GM18909 (cell line): Measurements from ENCODE around the gene GOLGA6L22.
"Not testable (repeated sequence)": the region's sequence is repeated elsewhere in the genome, so short reads cannot be mapped to it uniquely, and the experiment has no call there.

Experiments
- ATAC-seq: cut with Tn5 transposase; IDR thresholded peaks from one replicate; pipeline ENCODE4 v1.9.1; 2021; ENCODE audit warnings: mild to moderate bottlenecking; ENCODE audit not compliant: unreplicated experiment, poor library complexity

GOLGA6L22 gene, protein sequence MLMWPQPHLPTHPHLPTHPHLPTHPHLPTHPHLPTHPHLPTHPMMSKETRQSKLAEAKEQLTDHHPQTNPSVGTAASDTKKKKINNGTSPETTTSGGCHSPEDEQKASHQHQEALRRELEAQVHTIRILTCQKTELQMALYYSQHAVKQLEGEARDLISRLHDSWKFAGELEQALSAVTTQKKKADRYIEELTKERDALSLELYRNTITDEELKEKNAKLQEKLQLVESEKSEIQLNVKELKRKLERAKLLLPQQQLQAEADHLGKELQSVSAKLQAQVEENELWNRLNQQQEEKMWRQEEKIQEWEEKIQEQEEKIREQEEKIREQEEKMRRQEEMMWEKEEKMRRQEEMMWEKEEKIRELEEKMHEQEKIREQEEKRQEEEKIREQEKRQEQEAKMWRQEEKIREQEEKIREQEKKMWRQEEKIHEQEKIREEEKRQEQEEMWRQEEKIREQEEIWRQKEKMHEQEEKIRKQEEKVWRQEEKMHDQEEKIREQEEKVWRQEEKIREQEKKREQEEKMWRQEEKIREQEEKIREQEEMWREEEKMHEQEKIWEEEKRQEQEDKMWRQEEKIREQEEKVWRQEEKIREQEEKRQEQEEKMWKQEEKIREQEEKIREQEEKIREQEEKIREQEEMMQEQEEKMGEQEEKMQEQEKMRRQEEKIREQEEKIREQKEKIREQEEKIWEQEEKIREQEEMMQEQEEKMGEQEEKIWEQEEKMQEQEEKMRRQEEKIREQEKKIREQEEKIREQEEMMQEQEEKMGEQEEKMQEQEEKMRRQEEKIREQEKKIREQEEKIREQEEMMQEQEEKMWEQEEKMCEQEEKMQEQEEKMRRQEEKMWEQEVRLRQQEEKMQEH

GRCh38 chr15:22458603-22459002 is at the start of gene GOLGA6L22:
Gene GOLGA6L22 (plus strand): TSS chr15:22458903. CDS start chr15:22458994, 91 bp downstream.
- not testable (repeated sequence) for ATAC-seq

GRCh38 chr15:22417288-22417687 is 41.4 kb upstream of the GOLGA6L22 start:
- not testable (repeated sequence) for ATAC-seq

GRCh38 chr15:22417795-22418194 is 40.9 kb upstream of the GOLGA6L22 start:
- ATAC-seq: not testable (repeated sequence)

DNA sequence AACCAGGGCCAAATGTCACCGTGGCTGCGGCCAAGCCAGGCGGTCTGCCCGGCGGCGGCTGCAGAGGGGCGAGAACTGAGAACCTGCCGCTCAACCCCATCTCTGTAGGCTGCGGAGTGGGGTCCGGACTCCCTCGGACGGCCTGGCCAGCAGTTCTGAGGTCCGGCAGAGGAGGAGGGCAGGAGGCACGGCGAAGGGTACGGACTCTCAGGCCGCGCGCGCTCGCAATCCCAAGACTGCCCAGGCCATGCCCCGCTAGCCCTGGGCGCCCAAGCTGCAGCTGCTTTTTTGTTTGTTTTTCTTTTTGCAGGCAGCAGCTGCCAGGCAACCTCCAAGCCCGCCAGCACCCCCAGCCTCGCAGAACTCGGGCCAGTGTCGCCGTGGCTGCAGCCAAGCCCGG is 40.5 kb upstream of the GOLGA6L22 start:
- not testable (repeated sequence) for ATAC-seq

GRCh38 chr15:22418666-22419065 is 40.0 kb upstream of the GOLGA6L22 start:
- not testable (repeated sequence) for ATAC-seq

GRCh38 chr15:22420340-22420739 is 38.4 kb upstream of the GOLGA6L22 start:
- ATAC-seq: not testable (repeated sequence)

GRCh38 chr15:22429426-22429825 is 29.3 kb upstream of the GOLGA6L22 start:
- not testable (repeated sequence) for ATAC-seq

DNA sequence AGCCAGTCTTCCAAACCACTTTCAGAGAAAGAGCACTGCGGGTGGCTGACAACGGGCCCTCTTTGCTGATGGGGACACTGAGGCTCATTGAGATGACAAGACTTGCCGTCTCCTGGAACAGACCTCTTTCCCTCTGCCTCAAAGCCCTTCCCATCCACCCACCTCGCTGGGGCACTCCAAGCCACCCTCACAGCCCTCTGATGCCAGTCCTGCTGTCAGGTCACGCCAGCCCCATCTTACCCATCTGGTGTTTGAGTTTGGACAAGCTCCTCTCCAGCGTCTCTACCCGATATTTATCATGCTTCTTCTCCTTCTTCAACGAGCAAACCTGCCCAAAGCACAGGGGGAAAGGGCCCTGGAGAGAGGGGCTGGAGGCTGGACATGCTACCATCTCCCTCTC is 27.0 kb upstream of the GOLGA6L22 start:
- not testable (repeated sequence) for ATAC-seq

- ATAC-seq: peak; percentile 45
Measured at GRCh38 chr15:22494490-22495113, 35.9 kb downstream of the GOLGA6L22 start.

DNA sequence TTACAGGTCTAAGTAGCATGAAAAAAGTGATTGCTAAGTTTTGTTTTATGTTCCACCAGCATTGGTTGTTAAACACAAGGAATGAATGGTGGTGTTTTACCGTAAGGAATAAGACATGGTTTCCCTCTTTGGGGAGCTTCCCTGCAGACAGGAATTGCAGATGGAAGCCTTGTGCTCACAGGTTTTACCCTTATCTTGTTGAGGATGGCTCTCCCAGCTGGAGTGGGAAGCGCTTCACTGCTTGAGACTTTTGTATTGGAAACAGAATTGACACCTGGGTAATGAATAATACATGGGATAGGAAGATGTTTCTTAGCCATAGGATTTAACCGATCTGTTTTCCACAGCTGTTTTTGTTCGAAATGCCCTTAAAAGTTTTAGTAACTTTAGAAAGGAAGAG is 38.5 kb downstream of the GOLGA6L22 start:
- not testable (repeated sequence) for ATAC-seq

GRCh38 chr15:22498220-22498925 is 39.7 kb downstream of the GOLGA6L22 start:
- ATAC-seq: not testable (repeated sequence)

- ATAC-seq: not testable (repeated sequence)
Measured at GRCh38 chr15:22502272-22502671, 43.6 kb downstream of the GOLGA6L22 start.

GRCh38 chr15:22506959-22507358 is 48.3 kb downstream of the GOLGA6L22 start:
- not testable (repeated sequence) for ATAC-seq

DNA sequence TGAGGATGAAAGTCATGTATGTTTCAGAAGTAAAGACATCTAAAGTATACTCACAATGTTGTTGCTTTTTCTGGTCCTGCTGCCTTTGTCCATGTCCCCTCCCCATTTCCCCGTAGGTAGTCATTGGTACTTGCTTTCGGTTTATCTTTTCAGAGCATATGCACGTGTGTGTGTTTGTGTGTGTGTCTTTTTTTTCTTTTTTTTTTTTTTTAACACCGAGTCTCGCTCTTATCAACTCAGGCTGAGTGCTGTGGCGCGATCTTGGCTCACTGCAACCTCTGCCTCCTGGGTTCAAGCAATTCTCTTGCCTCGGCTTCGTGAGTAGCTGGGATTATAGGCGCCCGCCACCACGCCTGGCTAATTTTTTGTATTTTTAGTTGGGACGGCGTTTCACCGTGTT is 57.4 kb downstream of the GOLGA6L22 start:
- ATAC-seq: not testable (repeated sequence)
